Measurements from ENCODE around the gene DCST2.

Gene DCST2

DNA sequence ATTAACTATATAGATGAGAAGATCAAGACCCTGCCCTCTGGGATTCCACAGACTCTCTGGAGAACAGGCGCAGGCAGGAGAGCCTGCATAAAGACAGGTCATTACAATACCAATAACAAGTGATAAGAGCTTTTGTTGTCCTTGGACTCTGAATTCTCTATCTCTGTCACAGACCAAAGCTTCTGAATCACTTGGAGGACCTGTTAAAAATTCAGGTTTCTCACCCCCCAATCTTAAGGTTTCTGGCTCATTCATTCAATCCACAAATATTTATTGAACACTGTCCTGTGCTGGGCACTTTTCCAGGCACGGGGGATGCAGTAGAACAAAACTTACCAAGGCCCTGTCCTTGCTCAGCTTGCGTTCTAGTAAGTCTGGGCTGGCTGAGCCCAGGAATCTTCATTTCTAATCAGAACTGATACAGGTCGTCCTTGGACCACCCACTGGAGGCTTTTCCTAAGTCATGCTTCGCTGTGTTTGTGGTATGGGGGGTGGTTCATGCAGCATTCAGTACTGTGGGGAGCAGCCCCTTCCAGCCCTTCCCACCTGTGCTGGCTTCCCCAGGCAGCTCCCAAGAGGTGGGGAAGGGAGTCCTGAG lies 31.4 kb upstream of the DCST2 start:
- Mint-ChIP-seq H3K36me3 (ENCODE audit: low read depth) (peaks cover 21% of the 10 kb centered on the region), H3K27me3 (ENCODE audit: low read depth, poor library complexity) (peaks cover 19% of the 10 kb centered on the region)

DNA sequence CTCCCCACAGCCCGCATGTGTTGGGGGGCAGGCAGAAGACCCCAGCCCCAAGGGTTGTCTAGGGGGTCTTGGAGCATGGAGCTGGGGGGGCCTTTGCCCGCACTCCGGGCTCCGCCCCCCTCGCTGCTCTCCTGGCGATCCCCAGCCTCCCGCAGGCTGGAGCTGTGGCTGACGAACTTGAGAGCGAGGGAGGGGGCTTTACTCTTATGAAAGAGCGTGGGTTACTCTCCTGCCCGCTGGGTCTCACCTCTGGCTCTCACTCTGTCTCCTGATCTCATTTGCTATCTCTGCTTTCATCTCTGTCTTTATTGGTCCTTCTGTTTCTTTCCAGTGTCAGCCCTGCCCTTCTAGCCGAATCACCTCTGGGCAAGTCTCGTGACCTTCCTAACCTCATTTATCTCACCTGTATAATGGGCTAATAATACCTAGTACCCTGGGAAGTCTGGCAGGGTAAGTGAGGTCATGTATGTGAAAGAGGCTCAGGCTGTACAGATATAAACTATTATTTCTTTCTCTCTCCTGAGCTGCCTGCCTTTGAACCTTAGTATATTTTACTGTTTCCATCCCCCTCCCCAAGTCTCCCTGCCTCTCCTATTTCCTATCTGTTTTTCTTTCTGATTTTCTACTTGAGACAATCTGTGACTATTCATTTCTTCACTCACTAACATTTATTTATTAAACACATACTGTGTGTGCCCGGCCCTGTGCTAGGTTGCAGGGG lies 30.7 kb upstream of the DCST2 start:
- Mint-ChIP-seq H3K4me3 (peak overlapping the region; percentile 96), H3K9me3 (no peaks in the 10 kb centered on the region), H3K4me1 (peaks cover 63% of the 10 kb centered on the region), H3K36me3 (ENCODE audit: low read depth) (peaks cover 21% of the 10 kb centered on the region), H3K27ac (peak overlapping the region; percentile 93), H3K27me3 (ENCODE audit: low read depth, poor library complexity) (peaks cover 19% of the 10 kb centered on the region)
- TF ChIP-seq, protein P1, sequence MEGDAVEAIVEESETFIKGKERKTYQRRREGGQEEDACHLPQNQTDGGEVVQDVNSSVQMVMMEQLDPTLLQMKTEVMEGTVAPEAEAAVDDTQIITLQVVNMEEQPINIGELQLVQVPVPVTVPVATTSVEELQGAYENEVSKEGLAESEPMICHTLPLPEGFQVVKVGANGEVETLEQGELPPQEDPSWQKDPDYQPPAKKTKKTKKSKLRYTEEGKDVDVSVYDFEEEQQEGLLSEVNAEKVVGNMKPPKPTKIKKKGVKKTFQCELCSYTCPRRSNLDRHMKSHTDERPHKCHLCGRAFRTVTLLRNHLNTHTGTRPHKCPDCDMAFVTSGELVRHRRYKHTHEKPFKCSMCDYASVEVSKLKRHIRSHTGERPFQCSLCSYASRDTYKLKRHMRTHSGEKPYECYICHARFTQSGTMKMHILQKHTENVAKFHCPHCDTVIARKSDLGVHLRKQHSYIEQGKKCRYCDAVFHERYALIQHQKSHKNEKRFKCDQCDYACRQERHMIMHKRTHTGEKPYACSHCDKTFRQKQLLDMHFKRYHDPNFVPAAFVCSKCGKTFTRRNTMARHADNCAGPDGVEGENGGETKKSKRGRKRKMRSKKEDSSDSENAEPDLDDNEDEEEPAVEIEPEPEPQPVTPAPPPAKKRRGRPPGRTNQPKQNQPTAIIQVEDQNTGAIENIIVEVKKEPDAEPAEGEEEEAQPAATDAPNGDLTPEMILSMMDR (IDR thresholded peaks at IDR 0.05) = no peak
- DNase-seq = peak; percentile 66

More for the DNA sequence above, 31.4 kb upstream of the DCST2 start:
- TF ChIP-seq, protein P1 (IDR thresholded peaks at IDR 0.05) = no peak
- H3K4me3 Mint-ChIP-seq = peak overlapping the region; percentile 96
- H3K9me3 Mint-ChIP-seq = no peaks in the 10 kb centered on the region
- DNase-seq = no peak
- no peak overlapping the region for H3K27ac Mint-ChIP-seq
- peaks cover 67% of the 10 kb centered on the region for H3K4me1 Mint-ChIP-seq

DNA sequence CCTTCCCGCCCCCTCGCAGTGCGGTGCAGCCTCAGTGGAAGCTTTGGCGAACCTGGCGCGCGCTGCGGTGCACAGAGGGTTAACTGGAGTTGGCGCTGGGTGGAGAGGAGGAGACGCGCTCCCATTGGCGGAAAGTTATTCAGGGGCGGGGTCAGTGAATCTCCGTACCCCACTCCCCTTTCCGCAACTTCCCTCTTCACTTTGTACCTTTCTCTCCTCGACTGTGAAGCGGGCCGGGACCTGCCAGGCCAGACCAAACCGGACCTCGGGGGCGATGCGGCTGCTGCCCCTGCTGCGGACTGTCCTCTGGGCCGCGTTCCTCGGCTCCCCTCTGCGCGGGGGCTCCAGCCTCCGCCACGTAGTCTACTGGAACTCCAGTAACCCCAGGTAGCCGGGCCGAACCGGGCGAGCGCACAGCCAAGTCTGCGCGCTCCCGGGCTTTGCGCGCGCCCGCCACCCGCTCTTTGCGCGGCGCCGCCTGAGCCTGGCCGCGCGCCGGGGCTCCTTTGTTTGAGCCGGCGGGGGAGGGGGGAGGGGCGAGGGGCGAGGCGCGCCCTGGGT lies 30.0 kb upstream of the DCST2 start, which contains the start of gene EFNA4:
TSS of gene EFNA4 (plus strand) at position 191 of the 561 bp plus-strand sequence. CDS start at position 275, 84 bp downstream.
- H3K9me3 Mint-ChIP-seq = no peaks in the 10 kb centered on the region
- H3K27me3 Mint-ChIP-seq (ENCODE audit: low read depth, poor library complexity) = peaks cover 18% of the 10 kb centered on the region
- TF ChIP-seq, protein P1 (IDR thresholded peaks at IDR 0.05) = no peak
- peaks cover 21% of the 10 kb centered on the region for H3K36me3 Mint-ChIP-seq (ENCODE audit: low read depth)
- DNase-seq = peak; percentile 88
- peak within 1 kb of the TSS; percentile 96 for H3K4me3 Mint-ChIP-seq
- peak within 1 kb of the TSS; percentile 96 for H3K27ac Mint-ChIP-seq
- H3K4me1 Mint-ChIP-seq = peaks cover 57% of the 10 kb centered on the region

DNA sequence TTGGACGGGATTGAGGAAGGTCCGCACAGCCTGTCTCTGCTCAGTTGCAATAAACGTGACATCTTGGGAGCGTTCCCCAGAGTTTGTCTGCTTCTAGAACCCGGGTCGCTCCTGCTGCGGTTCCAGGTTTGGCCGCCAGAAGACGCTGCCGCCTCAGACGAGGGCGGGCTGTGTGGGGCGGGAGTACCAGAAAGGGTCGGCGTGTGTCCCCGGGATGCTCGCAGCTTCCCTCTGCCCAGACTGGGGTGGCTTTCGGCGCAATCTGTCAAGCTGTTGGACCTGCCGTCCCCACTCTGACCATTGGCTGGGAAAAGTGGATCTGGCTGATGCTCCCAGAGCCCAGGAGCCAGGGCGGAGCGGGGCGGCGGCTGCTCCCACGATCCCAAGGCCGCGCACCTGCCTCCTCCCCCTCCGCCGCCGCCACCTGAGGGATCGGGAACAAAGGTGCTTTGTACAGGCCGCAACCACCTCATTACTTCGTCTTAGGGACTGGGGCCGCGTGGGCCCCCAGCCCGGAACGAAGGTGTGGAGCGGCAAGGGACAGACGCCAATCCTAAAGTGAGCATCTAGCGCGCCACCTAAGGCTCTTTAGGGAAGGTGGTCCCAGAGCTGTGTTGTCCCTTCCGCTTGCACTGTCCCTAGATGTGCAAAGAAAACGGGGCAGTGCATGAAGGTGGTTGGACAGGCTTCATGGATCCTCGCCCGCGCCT lies 29.3 kb upstream of the DCST2 start:
- TF ChIP-seq, protein P1 (IDR thresholded peaks at IDR 0.05) = peak; percentile 82
- peaks cover 52% of the 10 kb centered on the region for H3K4me1 Mint-ChIP-seq
- peaks cover 20% of the 10 kb centered on the region for H3K36me3 Mint-ChIP-seq (ENCODE audit: low read depth)
- peaks cover 16% of the 10 kb centered on the region for H3K27me3 Mint-ChIP-seq (ENCODE audit: low read depth, poor library complexity)
- peak overlapping the region; percentile 89 for H3K4me3 Mint-ChIP-seq
- peak; percentile 92 for DNase-seq
- no peaks in the 10 kb centered on the region for H3K9me3 Mint-ChIP-seq
- H3K27ac Mint-ChIP-seq = no peak overlapping the region

DNA sequence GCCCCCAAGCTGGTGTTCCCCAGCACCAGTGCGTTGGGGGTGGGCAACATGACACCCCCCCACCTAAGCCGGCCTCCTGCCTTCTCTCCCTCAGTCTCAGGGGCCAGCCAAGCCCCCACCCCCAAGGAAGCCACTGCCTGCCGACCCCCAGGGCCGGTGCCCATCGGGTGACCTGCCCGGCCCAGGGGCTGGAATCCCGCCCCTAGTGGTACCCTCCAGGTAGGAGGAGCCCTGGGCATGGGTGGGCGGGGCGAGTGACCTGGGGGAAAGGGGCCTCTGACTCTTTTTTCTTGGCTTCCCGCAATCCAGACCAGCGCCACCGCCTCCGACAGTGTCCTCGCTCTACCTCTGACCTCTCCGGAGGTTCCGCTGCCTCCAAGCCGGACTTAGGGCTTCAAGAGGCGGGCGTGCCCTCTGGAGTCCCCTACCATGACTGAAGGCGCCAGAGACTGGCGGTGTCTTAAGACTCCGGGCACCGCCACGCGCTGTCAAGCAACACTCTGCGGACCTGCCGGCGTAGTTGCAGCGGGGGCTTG lies 28.6 kb upstream of the DCST2 start:
- no peak overlapping the region for H3K27ac Mint-ChIP-seq
- peaks cover 50% of the 10 kb centered on the region for H3K4me1 Mint-ChIP-seq
- DNase-seq = peak; percentile 73
- H3K36me3 Mint-ChIP-seq (ENCODE audit: low read depth) = peaks cover 14% of the 10 kb centered on the region
- H3K4me3 Mint-ChIP-seq = peak overlapping the region; percentile 89
- H3K27me3 Mint-ChIP-seq (ENCODE audit: low read depth, poor library complexity) = peaks cover 16% of the 10 kb centered on the region
- TF ChIP-seq, protein P1 (IDR thresholded peaks at IDR 0.05) = no peak
- H3K9me3 Mint-ChIP-seq = no peaks in the 10 kb centered on the region

Measured in nephron progenitor cell (in vitro differentiated cells).